T-cell (primary cell): ENCODE results near the gene SPSB3. TPM values are rescaled to one million over a fixed set of nuclear protein-coding genes. Genes with fewer than 3 reads are reported as not detected.

Experiments
- ATAC-seq, 4 experiments: fragments of 200-7000 bp in 3 of 4; fragments of 150-1000 bp in 1 of 4; cut with Tn5 transposase; replicated peaks in 1 of 4; 1 replicate in 3 of 4; 2 replicates in 1 of 4; pipeline ENCODE4 v1.10.0; 2021; ENCODE audit warnings: moderate library complexity in 3 of 4, mild to moderate bottlenecking in 2 of 4, moderate number of reproducible peaks in 1 of 4
- CTCF ChIA-PET, 2 donors: fragments of 300-600 bp; sonication (Branson Sonifier 250); formaldehyde crosslinking; loops; one replicate each; lab custom pipeline; 2022; ENCODE audit warnings: antibody characterized with exemption in 2 of 2; lab: Charles Lee
- POLR2A ChIA-PET, 2 donors: fragments of 300-600 bp; sonication (Branson Sonifier 250); formaldehyde crosslinking; loops; one replicate each; lab custom pipeline; 2022; ENCODE audit warnings: antibody characterized with exemption in 2 of 2; lab: Charles Lee
- DNase-seq, 35 experiments: peaks; one replicate each; pipeline versions ENCODE4 v3.0.0 to v3.0.0-alpha.2; 2013 to 2023
- H3K27ac ChIP-seq: one replicate; pipeline ENCODE4 v1.5.1; 2013; ENCODE audit warnings: low read length
- H3K27me3 ChIP-seq, 2 experiments: replicated peaks in 1 of 2; 1 replicate in 1 of 2; 2 replicates in 1 of 2; pipeline versions ENCODE4 v1.6.1 to v1.7.0; 2013; ENCODE audit warnings: low read length in 1 of 2, mixed read lengths in 1 of 2; ENCODE audit not compliant: control insufficient read depth in 2 of 2, insufficient read depth in 2 of 2; ENCODE audit errors: extremely low read depth in 1 of 2
- H3K36me3 ChIP-seq, 2 donors: 1 replicate in 1 of 2; 2 replicates in 1 of 2; pipeline versions ENCODE4 v1.6.1 to v1.7.0; 2013; ENCODE audit warnings: low read length in 1 of 2; ENCODE audit not compliant: control insufficient read depth in 2 of 2, insufficient read depth in 1 of 2; ENCODE audit errors: extremely low read depth in 1 of 2
- H3K4me1 ChIP-seq, 2 experiments: 1 replicate in 1 of 2; 2 replicates in 1 of 2; pipeline versions ENCODE4 v1.6.1 to v1.7.0; 2013; ENCODE audit warnings: low read length in 2 of 2, mixed read lengths in 1 of 2; ENCODE audit not compliant: insufficient read depth in 2 of 2, control insufficient read depth in 1 of 2; ENCODE audit errors: extremely low read depth in 1 of 2
- H3K4me3 ChIP-seq, 2 donors: 1 replicate in 1 of 2; 2 replicates in 1 of 2; pipeline versions ENCODE4 v1.5.1 to v1.7.0; 2013; ENCODE audit warnings: mild to moderate bottlenecking in 2 of 2, low read length in 1 of 2, moderate library complexity in 1 of 2; ENCODE audit not compliant: control insufficient read depth in 1 of 2; ENCODE audit errors: extremely low read depth in 1 of 2
- H3K9me3 ChIP-seq: 2 replicates; pipeline ENCODE4 v1.7.0; 2013
- H3K27ac Mint-ChIP-seq, 2 donors: one replicate each; pipeline ENCODE4 v1.8.0; 2020 to 2021; ENCODE audit warnings: mild to moderate bottlenecking in 2 of 2, mixed read lengths in 2 of 2
- H3K27me3 Mint-ChIP-seq, 2 donors: one replicate each; pipeline ENCODE4 v1.8.0; 2021 to 2022; ENCODE audit warnings: mixed read lengths in 2 of 2
- H3K36me3 Mint-ChIP-seq: one replicate; pipeline ENCODE4 v1.8.0; 2021; ENCODE audit warnings: mixed read lengths
- H3K4me1 Mint-ChIP-seq, 3 donors: one replicate each; pipeline ENCODE4 v1.8.0; 2020 to 2022; ENCODE audit warnings: mixed read lengths in 3 of 3, mild to moderate bottlenecking in 1 of 3
- H3K4me3 Mint-ChIP-seq, 3 donors: one replicate each; pipeline ENCODE4 v1.8.0; 2020 to 2022; ENCODE audit warnings: mild to moderate bottlenecking in 3 of 3, mixed read lengths in 3 of 3, moderate library complexity in 3 of 3
- H3K9me3 Mint-ChIP-seq, 3 donors: one replicate each; pipeline ENCODE4 v1.8.0; 2020 to 2022; ENCODE audit warnings: mixed read lengths in 3 of 3
- WGBS: methylation state at CpG from one replicate; pipeline ENCODE4 v1.1.5; 2013; ENCODE audit warnings: missing lambda C conversion rate; ENCODE audit not compliant: insufficient coverage; 5-methylcytosine and 5-hydroxymethylcytosine counted together
- total RNA-seq, 35 experiments: library from RNA in 6 of 35; stranded (reverse) in 6 of 35; fragments of 120-200 nt in 1 of 35; gene quantifications; one replicate each; pipeline versions ENCODE4 v1.2.1 to v1.2.4 and lab custom pipeline; 2013 to 2026

Gene SPSB3
- total RNA-seq, 5 donors from 2014 or later (not counting 1 experiment from before 2014, with no cell fraction given): 67.3 to 162 (median 139) TPM

DNA sequence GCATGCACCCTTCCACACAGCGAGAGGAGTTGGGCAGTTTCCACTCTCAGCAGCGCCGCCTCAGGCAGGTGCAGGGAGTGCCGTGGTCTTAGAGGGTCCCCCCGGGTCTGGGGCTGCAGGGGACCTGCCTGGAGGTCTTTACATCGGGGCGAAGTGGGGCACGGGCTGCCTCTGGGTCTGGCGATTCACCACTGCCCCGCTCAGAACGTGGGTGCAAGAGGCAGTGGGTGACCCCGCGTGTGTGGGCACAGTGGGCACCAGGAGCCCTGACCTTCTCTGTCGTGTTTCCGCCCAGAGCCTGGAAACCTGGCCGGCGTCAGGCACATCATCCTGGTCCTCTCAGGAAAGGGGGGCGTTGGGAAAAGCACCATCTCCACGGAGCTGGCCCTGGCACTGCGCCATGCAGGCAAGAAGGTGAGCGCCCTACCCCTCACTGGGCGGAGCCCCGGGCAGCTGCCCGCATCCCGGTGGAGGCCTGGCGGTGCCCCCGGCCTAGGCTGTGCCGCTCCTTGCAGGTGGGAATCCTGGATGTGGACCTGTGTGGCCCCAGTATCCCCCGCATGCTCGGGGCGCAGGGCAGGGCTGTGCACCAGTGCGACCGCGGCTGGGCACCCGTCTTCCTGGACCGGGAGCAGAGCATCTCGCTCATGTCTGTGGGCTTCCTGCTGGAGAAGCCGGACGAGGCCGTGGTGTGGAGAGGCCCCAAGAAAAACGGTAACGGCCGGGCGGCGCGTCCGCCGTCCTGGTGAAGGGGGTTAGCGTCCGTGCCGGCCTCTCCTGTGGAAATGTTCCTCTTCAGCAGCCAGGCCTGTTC lies 4.1 kb upstream of the SPSB3 start:
- ChIA-PET CTCF (no interaction called here), POLR2A (no interaction called here)
- Mint-ChIP-seq H3K27ac (no peak overlapping the region), H3K9me3 (no peaks in the 10 kb centered on the region), H3K36me3 (peaks cover 5% of the 10 kb centered on the region), H3K27me3 (no peaks in the 10 kb centered on the region), H3K4me1 (peaks cover 9 to 34% (median 26%) of the 10 kb centered on the region in 3 donors), H3K4me3 (no peak overlapping the region)
- Histone ChIP-seq H3K4me1 (peaks cover under 1 to 50% of the 10 kb centered on the region in 2 experiments), H3K36me3 (peaks cover 20 to 54% of the 10 kb centered on the region in 2 donors), H3K9me3 (no peaks in the 10 kb centered on the region), H3K27ac (no peak overlapping the region), H3K4me3 (no peak overlapping the region), H3K27me3 (no peaks in the 10 kb centered on the region)
- ATAC-seq (no peak), DNase-seq (no peak)
- WGBS: 96% methylated on average over 51 of the region's 51 CpGs

- Histone ChIP-seq H3K27ac (no peak overlapping the region), H3K9me3 (no peaks in the 10 kb centered on the region), H3K4me3 (no peak overlapping the region), H3K36me3 (peaks cover 20 to 57% of the 10 kb centered on the region in 2 donors), H3K4me1 (peaks cover 2 to 52% of the 10 kb centered on the region in 2 experiments), H3K27me3 (no peaks in the 10 kb centered on the region)
- DNase-seq (no peak), ATAC-seq (no peak)
- Mint-ChIP-seq H3K27me3 (no peaks in the 10 kb centered on the region), H3K27ac (no peak overlapping the region), H3K4me3 (peak overlapping the region in 1 of 3 donors; percentile 49), H3K4me1 (peaks cover 14 to 41% (median 32%) of the 10 kb centered on the region in 3 donors), H3K9me3 (no peaks in the 10 kb centered on the region), H3K36me3 (peaks cover 5% of the 10 kb centered on the region)
- 95% methylated on average over 10 of the region's 14 CpGs for WGBS
- CTCF ChIA-PET: no interaction called here
- POLR2A ChIA-PET: no interaction called here
Measured at GRCh38 chr16:1785846-1786170, 3.4 kb upstream of the SPSB3 start.

- Histone ChIP-seq H3K9me3 (no peaks in the 10 kb centered on the region), H3K4me1 (peaks cover 2 to 56% of the 10 kb centered on the region in 2 experiments), H3K36me3 (peaks cover 22 to 54% of the 10 kb centered on the region in 2 donors), H3K27me3 (no peaks in the 10 kb centered on the region), H3K4me3 (no peak overlapping the region), H3K27ac (no peak overlapping the region)
- Mint-ChIP-seq H3K36me3 (peaks cover 5% of the 10 kb centered on the region), H3K4me3 (peak overlapping the region; percentile 31 to 59 (median 49)), H3K9me3 (no peaks in the 10 kb centered on the region), H3K27me3 (no peaks in the 10 kb centered on the region), H3K4me1 (peaks cover 14 to 43% (median 34%) of the 10 kb centered on the region in 3 donors), H3K27ac (no peak overlapping the region)
- DNase-seq (no peak), ATAC-seq (no peak)
- 98% methylated on average over 16 of the region's 26 CpGs for WGBS
- POLR2A ChIA-PET: no interaction called here
- CTCF ChIA-PET: no interaction called here
Measured at GRCh38 chr16:1784977-1785845, 2.8 kb upstream of the SPSB3 start.

GRCh38 chr16:1781758-1782407 lies 488 bp downstream of the SPSB3 start:
- peak overlapping the region; percentile 29 for H3K27ac ChIP-seq
- H3K9me3 Mint-ChIP-seq: no peaks in the 10 kb centered on the region
- DNase-seq (peak in 19 of 35 experiments; percentile 17 to 57 (median 32)), ATAC-seq (peak in 3 of 4 experiments; percentile 20 to 29 (median 25))
- H3K27me3 ChIP-seq: no peaks in the 10 kb centered on the region
- H3K27me3 Mint-ChIP-seq: no peaks in the 10 kb centered on the region
- no peaks in the 10 kb centered on the region for H3K9me3 ChIP-seq
- POLR2A ChIA-PET: interaction anchor here in 1 of 2 donors (0.5 to 1.2 kb wide), 5 partner anchors 10 to 374 kb away, joined by 3 to 7 read pairs (median 5); partner anchors contain the start of genes RPS2, TRAF7 and UQCC4
- peak overlapping the region; percentile 75 to 91 (median 82) for H3K4me3 Mint-ChIP-seq
- peak overlapping the region; percentile 78 to 79 for H3K27ac Mint-ChIP-seq
- WGBS: under 1% methylated on average over 69 of the region's 70 CpGs
- H3K4me3 ChIP-seq: peak overlapping the region; percentile 72 to 73
- H3K4me1 ChIP-seq: peaks cover 2 to 67% of the 10 kb centered on the region in 2 experiments
- CTCF ChIA-PET: interaction anchor here in 1 of 2 donors (0.5 to 1.2 kb wide), 11 partner anchors 10 to 1446 kb away, joined by 3 to 16 read pairs (median 4); partner anchors contain the start of genes EME2, FAHD1, HAGH and MAPK8IP3
- H3K36me3 ChIP-seq: peaks cover 22 to 46% of the 10 kb centered on the region in 2 donors
- peaks cover 10 to 44% (median 34%) of the 10 kb centered on the region in 3 donors for H3K4me1 Mint-ChIP-seq
- H3K36me3 Mint-ChIP-seq: no peaks in the 10 kb centered on the region

DNA sequence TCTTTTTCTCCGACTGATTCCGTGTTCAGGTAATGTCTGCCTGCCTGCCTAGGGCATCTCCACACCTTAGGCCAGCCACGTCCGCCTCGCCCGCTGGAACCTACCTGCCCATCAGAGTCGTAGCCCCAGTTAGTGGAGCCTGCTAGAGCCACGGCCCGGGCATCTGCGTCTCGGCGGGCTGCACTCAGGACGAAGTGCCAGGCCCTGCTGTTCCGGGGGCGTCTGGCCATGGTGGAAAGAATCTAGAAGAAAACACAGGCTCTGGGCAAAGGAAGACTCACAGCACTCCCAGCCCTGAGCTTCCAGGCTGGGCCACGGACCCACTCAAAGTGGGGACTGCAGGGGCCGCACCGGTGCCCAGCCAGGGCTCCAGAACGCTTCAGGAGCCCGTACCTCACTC lies 1.1 kb downstream of the SPSB3 start:
- peak overlapping the region; percentile 72 to 73 for H3K4me3 ChIP-seq
- ATAC-seq: no peak

More for the DNA sequence above, 1.1 kb downstream of the SPSB3 start:
- H3K4me3 Mint-ChIP-seq: peak overlapping the region; percentile 75 to 82 (median 81)
- H3K4me1 Mint-ChIP-seq: peaks cover 10 to 44% (median 34%) of the 10 kb centered on the region in 3 donors
- 84% methylated on average over 20 of the region's 20 CpGs for WGBS
- POLR2A ChIA-PET: no interaction called here
- Histone ChIP-seq H3K27me3 (no peaks in the 10 kb centered on the region), H3K36me3 (peaks cover 19 to 45% of the 10 kb centered on the region in 2 donors), H3K4me1 (peaks cover 2 to 63% of the 10 kb centered on the region in 2 experiments), H3K9me3 (no peaks in the 10 kb centered on the region), H3K27ac (peak overlapping the region; percentile 29)
- no peak for DNase-seq
- no peaks in the 10 kb centered on the region for H3K36me3 Mint-ChIP-seq
- no peaks in the 10 kb centered on the region for H3K9me3 Mint-ChIP-seq
- H3K27me3 Mint-ChIP-seq: no peaks in the 10 kb centered on the region
- CTCF ChIA-PET: interaction anchor here in 1 of 2 donors (0.5 to 1.2 kb wide), 3 partner anchors 24 to 161 kb away, joined by 3 to 6 read pairs (median 3); no protein-coding TSS in a partner anchor
- peak overlapping the region; percentile 78 to 79 for H3K27ac Mint-ChIP-seq
